ENCODE results near the gene SIAH1. TPM values are rescaled to one million over a fixed set of nuclear protein-coding genes. Genes with fewer than 3 reads are reported as not detected.
"Not testable (repeated sequence)": the region's sequence is repeated elsewhere in the genome, so short reads cannot be mapped to it uniquely, and the experiment has no call there.

Gene SIAH1
- total and polyA plus RNA-seq, 2 donors from 2014 or later: 12.7 to 26.8 TPM

GRCh38 chr16:48382131-48382530, 3.1 kb downstream of the SIAH1 start:
- no peaks in the 10 kb centered on the region for H3K9me3 ChIP-seq (ENCODE audit: control insufficient read depth in 2 of 3, insufficient read depth in 1 of 3, low read length in 3 of 3)
- FAIRE-seq: no peak
- H3K27me3 ChIP-seq (ENCODE audit: control insufficient read depth, insufficient read depth, low read length): no peaks in the 10 kb centered on the region
- peaks cover 0 to 25% (median 25%) of the 10 kb centered on the region in 3 donors for H3K4me1 ChIP-seq (ENCODE audit: control insufficient read depth in 2 of 3, insufficient read depth in 2 of 3, low read depth in 1 of 3, low read length in 3 of 3)
- no peak for DNase-seq
- intact Hi-C loops (cut with DNase I): no loop called here
- no peak overlapping the region for H3K9ac ChIP-seq (ENCODE audit: low read length in 3 of 3)
- no peaks in the 10 kb centered on the region for H3K36me3 ChIP-seq (ENCODE audit: control insufficient read depth in 2 of 3, insufficient read depth in 3 of 3, low read length in 3 of 3)
- peak overlapping the region in 1 of 3 donors; percentile 25 for H3K4me3 ChIP-seq (ENCODE audit: low read length in 3 of 3)
- H3K27ac ChIP-seq (ENCODE audit: low read depth in 2 of 2, low read length in 2 of 2): no peak overlapping the region
- TF ChIP-seq CTCF (IDR thresholded peaks at IDR 0.05; ENCODE audit: borderline replicate concordance, extremely low read depth, insufficient read depth): no peak

GRCh38 chr16:48381201-48381600, 4.0 kb downstream of the SIAH1 start:
- no peak for FAIRE-seq
- Histone ChIP-seq H3K4me1 (ENCODE audit: control insufficient read depth in 2 of 3, insufficient read depth in 2 of 3, low read depth in 1 of 3, low read length in 3 of 3) (peaks cover 0 to 25% (median 20%) of the 10 kb centered on the region in 3 donors), H3K9ac (ENCODE audit: low read length in 3 of 3) (no peak overlapping the region), H3K27me3 (ENCODE audit: control insufficient read depth, insufficient read depth, low read length) (no peaks in the 10 kb centered on the region), H3K27ac (ENCODE audit: low read depth in 2 of 2, low read length in 2 of 2) (no peak overlapping the region), H3K36me3 (ENCODE audit: control insufficient read depth in 2 of 3, insufficient read depth in 3 of 3, low read length in 3 of 3) (no peaks in the 10 kb centered on the region), H3K9me3 (ENCODE audit: control insufficient read depth in 2 of 3, insufficient read depth in 1 of 3, low read length in 3 of 3) (no peaks in the 10 kb centered on the region), H3K4me3 (ENCODE audit: low read length in 3 of 3) (no peak overlapping the region)
- intact Hi-C loops (cut with DNase I): no loop called here
- no peak for DNase-seq
- TF ChIP-seq CTCF (IDR thresholded peaks at IDR 0.05; ENCODE audit: borderline replicate concordance, extremely low read depth, insufficient read depth): no peak

- FAIRE-seq (no peak), DNase-seq (no peak)
- intact Hi-C loops (cut with DNase I): no loop called here
- Histone ChIP-seq H3K9ac (ENCODE audit: low read length in 3 of 3) (no peak overlapping the region), H3K9me3 (ENCODE audit: control insufficient read depth in 2 of 3, insufficient read depth in 1 of 3, low read length in 3 of 3) (no peaks in the 10 kb centered on the region), H3K27ac (ENCODE audit: low read depth in 2 of 2, low read length in 2 of 2) (no peak overlapping the region), H3K4me1 (ENCODE audit: control insufficient read depth in 2 of 3, insufficient read depth in 2 of 3, low read depth in 1 of 3, low read length in 3 of 3) (peaks cover 0 to 32% (median 20%) of the 10 kb centered on the region in 3 donors), H3K27me3 (ENCODE audit: control insufficient read depth, insufficient read depth, low read length) (no peaks in the 10 kb centered on the region), H3K4me3 (ENCODE audit: low read length in 3 of 3) (no peak overlapping the region), H3K36me3 (ENCODE audit: control insufficient read depth in 2 of 3, insufficient read depth in 3 of 3, low read length in 3 of 3) (no peaks in the 10 kb centered on the region)
- no peak for TF ChIP-seq CTCF (IDR thresholded peaks at IDR 0.05; ENCODE audit: borderline replicate concordance, extremely low read depth, insufficient read depth)
Observed at GRCh38 chr16:48378836-48379235, 6.4 kb downstream of the SIAH1 start.

- H3K27ac ChIP-seq (ENCODE audit: low read depth in 2 of 2, low read length in 2 of 2): no peak overlapping the region
- H3K4me1 ChIP-seq (ENCODE audit: control insufficient read depth in 2 of 3, insufficient read depth in 2 of 3, low read depth in 1 of 3, low read length in 3 of 3): peaks cover 0 to 35% (median 25%) of the 10 kb centered on the region in 3 donors
- no peaks in the 10 kb centered on the region for H3K36me3 ChIP-seq (ENCODE audit: control insufficient read depth in 2 of 3, insufficient read depth in 3 of 3, low read length in 3 of 3)
- no peak for DNase-seq
- H3K27me3 ChIP-seq (ENCODE audit: control insufficient read depth, insufficient read depth, low read length): no peaks in the 10 kb centered on the region
- no peak for FAIRE-seq
- TF ChIP-seq CTCF (IDR thresholded peaks at IDR 0.05; ENCODE audit: borderline replicate concordance, extremely low read depth, insufficient read depth): no peak
- no peak overlapping the region for H3K9ac ChIP-seq (ENCODE audit: low read length in 3 of 3)
- intact Hi-C loops (cut with DNase I): no loop called here
- H3K9me3 ChIP-seq (ENCODE audit: control insufficient read depth in 2 of 3, insufficient read depth in 1 of 3, low read length in 3 of 3): no peaks in the 10 kb centered on the region
- H3K4me3 ChIP-seq (ENCODE audit: low read length in 3 of 3): no peak overlapping the region
Observed at GRCh38 chr16:48378276-48378675, 6.9 kb downstream of the SIAH1 start.

GRCh38 chr16:48377301-48377700, 7.9 kb downstream of the SIAH1 start:
- FAIRE-seq; H3K9ac ChIP-seq (ENCODE audit: low read length in 3 of 3); intact Hi-C loops (cut with DNase I); H3K27me3 ChIP-seq (ENCODE audit: control insufficient read depth, insufficient read depth, low read length); DNase-seq; H3K9me3 ChIP-seq (ENCODE audit: control insufficient read depth in 2 of 3, insufficient read depth in 1 of 3, low read length in 3 of 3); H3K36me3 ChIP-seq (ENCODE audit: control insufficient read depth in 2 of 3, insufficient read depth in 3 of 3, low read length in 3 of 3); H3K4me3 ChIP-seq (ENCODE audit: low read length in 3 of 3); H3K27ac ChIP-seq (ENCODE audit: low read depth in 2 of 2, low read length in 2 of 2): not testable (repeated sequence)
- H3K4me1 ChIP-seq (ENCODE audit: control insufficient read depth in 2 of 3, insufficient read depth in 2 of 3, low read depth in 1 of 3, low read length in 3 of 3): peaks cover 0 to 37% (median 30%) of the 10 kb centered on the region in 3 donors

Measured in kidney (tissue), 14 donors.